Activated CD8-positive, alpha-beta memory T cell treated with anti-CD3 and anti-CD28 coated beads, Interleukin-2, amount 10 ng/mL, durations not matched to agents 7 days and 5 days (primary cell): ENCODE measurements around the gene TBXT. TPM values are rescaled to one million over a fixed set of nuclear protein-coding genes. Genes with fewer than 3 reads are reported as not detected.
"Not testable (repeated sequence)": the region's sequence is repeated elsewhere in the genome, so short reads cannot be mapped to it uniquely, and the experiment has no call there.

Experiments
- ATAC-seq: fragments of 150-1000 bp; cut with Tn5 transposase; one replicate; pipeline ENCODE4 v1.10.0; 2021; ENCODE audit warnings: moderate library complexity
- CTCF ChIA-PET: fragments of 350-600 bp; sonication (Branson Sonifier 250); formaldehyde crosslinking; loops from one replicate; lab custom pipeline; 2021; ENCODE audit warnings: antibody characterized with exemption; lab: Charles Lee
- DNase-seq: peaks from one replicate; pipeline ENCODE4 v3.0.0-alpha.2; 2020
- H3K27ac Mint-ChIP-seq: one replicate; pipeline ENCODE4 v1.8.0; 2021; ENCODE audit warnings: mild to moderate bottlenecking, mixed read lengths
- H3K27me3 Mint-ChIP-seq: one replicate; pipeline ENCODE4 v1.8.0; 2021; ENCODE audit warnings: mixed read lengths
- H3K36me3 Mint-ChIP-seq: one replicate; pipeline ENCODE4 v1.8.0; 2021; ENCODE audit warnings: mild to moderate bottlenecking, mixed read lengths
- H3K4me1 Mint-ChIP-seq: one replicate; pipeline ENCODE4 v1.8.0; 2021; ENCODE audit warnings: mixed read lengths
- H3K4me3 Mint-ChIP-seq: one replicate; pipeline ENCODE4 v1.8.0; 2021; ENCODE audit warnings: mild to moderate bottlenecking, moderate library complexity, mixed read lengths
- H3K9me3 Mint-ChIP-seq: one replicate; pipeline ENCODE4 v1.8.0; 2022; ENCODE audit warnings: low read depth, mixed read lengths
- total RNA-seq, 2 experiments: library from RNA; stranded (reverse); gene quantifications; one replicate each; pipeline ENCODE4 v1.2.3, GENCODE V29; 2021

TBXT gene
- total RNA-seq, 2 experiments from 2014 or later = not detected

DNA sequence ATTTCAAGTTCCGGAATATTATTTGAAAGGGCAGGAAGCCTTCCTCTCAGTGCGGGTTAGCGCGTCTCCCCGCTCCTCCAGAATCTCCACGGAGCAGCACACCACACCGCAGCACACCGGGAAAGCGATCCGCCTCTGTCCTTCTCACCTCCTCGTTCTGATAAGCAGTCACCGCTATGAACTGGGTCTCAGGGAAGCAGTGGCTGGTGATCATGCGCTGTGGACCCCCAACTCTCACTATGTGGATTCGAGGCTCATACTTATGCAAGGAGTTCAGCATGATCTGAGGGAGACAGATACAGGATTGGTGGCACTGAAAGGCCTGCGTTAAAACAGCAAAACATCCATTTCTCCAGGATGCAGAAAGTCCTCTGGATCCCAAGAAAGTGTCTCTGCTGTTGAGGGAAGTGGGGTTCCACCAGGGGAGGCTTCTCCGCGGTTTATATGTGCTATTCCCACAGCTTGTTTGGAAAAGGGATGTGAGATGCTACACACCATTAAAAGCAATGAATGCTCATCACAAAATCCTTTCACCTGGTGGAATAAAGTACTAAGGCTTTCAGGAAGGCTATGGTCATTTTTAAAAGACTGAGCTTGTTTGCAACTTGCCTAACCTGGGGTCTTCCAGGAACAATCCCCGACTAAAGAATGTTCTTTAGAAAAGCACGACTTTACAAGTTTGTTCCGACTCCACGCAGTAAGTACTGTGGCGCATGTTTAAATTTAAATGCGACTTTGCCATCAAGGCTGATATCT, 1.9 kb downstream of the TBXT start:
- H3K4me1 Mint-ChIP-seq = peaks cover 6% of the 10 kb centered on the region
- no peak overlapping the region for H3K27ac Mint-ChIP-seq
- no peaks in the 10 kb centered on the region for H3K36me3 Mint-ChIP-seq
- no peak overlapping the region for H3K4me3 Mint-ChIP-seq
- DNase-seq (no peak), ATAC-seq (no peak)
- CTCF ChIA-PET = no interaction called here
- peaks cover 66% of the 10 kb centered on the region for H3K27me3 Mint-ChIP-seq
- H3K9me3 Mint-ChIP-seq = no peaks in the 10 kb centered on the region

DNA sequence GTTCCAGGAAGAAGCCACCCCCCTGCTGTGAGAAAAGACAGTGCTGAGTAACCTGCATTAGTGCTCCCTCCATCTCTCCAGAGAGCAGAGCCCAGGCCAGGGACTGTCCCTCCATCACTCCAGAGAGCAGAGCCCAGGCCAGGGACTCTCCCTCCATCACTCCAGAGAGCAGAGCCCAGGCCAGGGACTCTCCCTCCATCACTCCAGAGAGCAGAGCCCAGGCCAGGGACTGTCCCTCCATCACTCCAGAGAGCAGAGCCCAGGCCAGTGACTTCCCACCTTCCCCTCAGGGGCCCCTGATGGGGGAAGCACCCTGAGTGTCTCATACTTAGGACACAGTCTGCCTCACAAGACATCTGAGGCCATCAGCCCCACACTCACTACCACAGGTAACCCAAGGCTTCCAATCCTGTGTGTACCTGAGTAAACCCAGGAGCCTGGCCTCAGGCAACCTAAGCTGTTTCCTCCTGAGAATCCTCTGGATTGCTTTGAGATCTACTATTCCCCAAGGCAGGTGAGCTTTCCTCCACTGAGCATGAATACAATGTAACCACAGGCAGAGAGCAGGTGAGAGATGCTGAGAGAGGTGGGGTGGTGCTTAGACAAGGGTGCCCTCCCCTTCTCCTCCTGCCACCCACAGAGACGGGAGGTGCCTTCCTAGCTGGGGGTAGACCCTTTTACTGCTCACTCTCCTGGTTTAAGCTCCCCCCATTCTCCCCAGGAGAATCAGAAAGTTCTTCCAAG, 4.9 kb downstream of the TBXT start:
- Mint-ChIP-seq H3K9me3 (no peaks in the 10 kb centered on the region), H3K27ac (no peak overlapping the region), H3K27me3 (peaks cover 51% of the 10 kb centered on the region), H3K36me3 (no peaks in the 10 kb centered on the region), H3K4me3 (no peak overlapping the region), H3K4me1 (no peaks in the 10 kb centered on the region)
- CTCF ChIA-PET = no interaction called here
- ATAC-seq (no peak), DNase-seq (no peak)

DNA sequence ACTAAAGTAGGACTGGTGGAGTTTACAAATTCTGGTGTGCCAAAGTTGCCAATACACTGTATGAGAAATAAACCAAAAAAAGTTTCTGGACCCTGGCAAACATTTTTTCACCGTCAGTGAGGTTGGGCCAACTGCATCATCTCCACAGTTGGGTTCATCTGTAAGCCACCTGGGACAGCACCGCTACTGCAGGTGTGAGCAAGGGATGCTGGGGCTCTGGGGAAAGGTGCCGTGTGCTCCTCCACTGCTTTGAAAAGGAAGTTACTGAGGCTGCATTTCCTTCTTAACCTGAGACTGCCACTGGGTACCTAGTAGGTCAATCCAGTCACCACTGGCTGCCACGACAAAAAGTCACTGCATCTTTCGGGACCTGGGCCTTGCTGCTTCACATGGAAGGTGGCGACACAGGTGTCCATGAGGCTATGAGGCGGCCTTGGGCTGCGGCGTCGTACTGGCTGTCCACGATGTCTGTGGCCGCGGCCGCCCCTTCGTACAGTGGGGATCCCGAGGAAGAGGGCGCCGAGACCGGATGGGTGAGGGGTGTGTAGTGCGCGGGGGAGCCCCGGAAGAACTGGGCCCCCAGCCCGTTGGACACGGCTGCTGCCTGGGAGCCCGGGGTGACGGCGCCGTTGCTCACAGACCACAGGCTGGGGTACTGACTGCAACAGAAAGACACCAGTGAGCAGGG, 9.6 kb downstream of the TBXT start:
- Mint-ChIP-seq H3K4me3 (no peak overlapping the region), H3K27ac (no peak overlapping the region), H3K36me3 (no peaks in the 10 kb centered on the region), H3K9me3 (no peaks in the 10 kb centered on the region), H3K4me1 (no peaks in the 10 kb centered on the region), H3K27me3 (peaks cover 15% of the 10 kb centered on the region)
- no peak for DNase-seq
- no peak for ATAC-seq
- CTCF ChIA-PET = no interaction called here

DNA sequence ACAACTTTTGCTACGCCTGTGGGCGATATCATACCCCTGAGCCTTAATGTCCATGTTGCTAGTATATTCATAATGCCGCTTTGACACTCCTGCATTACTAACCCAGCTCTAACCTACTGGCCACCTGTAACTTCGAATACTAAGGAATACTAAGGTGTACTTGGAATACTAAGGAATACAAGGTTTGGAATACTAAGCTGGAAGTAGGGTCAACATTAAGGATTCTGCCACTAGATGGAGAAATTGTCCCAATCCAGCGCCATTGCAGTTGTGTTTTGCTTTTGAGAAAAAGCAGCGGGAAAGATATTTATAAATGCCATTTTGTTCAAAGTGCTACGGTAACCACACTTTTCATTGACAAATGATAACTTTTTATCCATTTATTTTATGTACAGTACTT, 10.7 kb downstream of the TBXT start:
- Mint-ChIP-seq H3K36me3 (no peaks in the 10 kb centered on the region), H3K4me3 (no peak overlapping the region), H3K4me1 (no peaks in the 10 kb centered on the region), H3K9me3 (no peaks in the 10 kb centered on the region), H3K27me3 (peaks cover 12% of the 10 kb centered on the region), H3K27ac (no peak overlapping the region)
- DNase-seq (no peak), ATAC-seq (no peak)
- CTCF ChIA-PET = no interaction called here

- no peak for DNase-seq
- Mint-ChIP-seq H3K36me3 (no peaks in the 10 kb centered on the region), H3K27ac (no peak overlapping the region), H3K4me1 (no peaks in the 10 kb centered on the region), H3K4me3 (no peak overlapping the region), H3K27me3 (peaks cover 7% of the 10 kb centered on the region), H3K9me3 (peaks cover 2% of the 10 kb centered on the region)
- no peak for ATAC-seq
- CTCF ChIA-PET = no interaction called here
Observed at GRCh38 chr6:166153966-166154365, 13.7 kb downstream of the TBXT start.

DNA sequence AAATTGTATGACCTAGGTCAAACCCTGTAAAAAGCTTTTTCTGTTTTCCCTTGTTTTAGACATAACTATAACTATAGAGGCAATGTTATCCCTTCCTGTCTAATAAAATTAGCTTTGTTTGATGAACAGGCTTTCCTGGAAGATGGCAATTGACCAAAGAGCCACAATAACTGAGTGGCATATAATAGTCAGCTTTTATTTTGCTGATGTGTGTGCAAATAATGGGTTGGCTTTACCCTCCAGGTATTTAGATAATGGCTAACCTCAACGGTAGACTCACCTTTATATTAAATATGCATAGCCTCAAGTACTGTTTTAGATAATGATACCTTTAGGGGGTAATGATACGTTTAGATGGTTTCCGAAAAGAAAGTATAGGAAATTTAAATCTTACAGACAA, 15.0 kb downstream of the TBXT start:
- CTCF ChIA-PET = no interaction called here
- H3K4me3 Mint-ChIP-seq = no peak overlapping the region
- no peaks in the 10 kb centered on the region for H3K4me1 Mint-ChIP-seq
- peaks cover 2% of the 10 kb centered on the region for H3K9me3 Mint-ChIP-seq
- no peak overlapping the region for H3K27ac Mint-ChIP-seq
- DNase-seq = no peak
- no peaks in the 10 kb centered on the region for H3K36me3 Mint-ChIP-seq
- peaks cover 2% of the 10 kb centered on the region for H3K27me3 Mint-ChIP-seq
- ATAC-seq = no peak

- Mint-ChIP-seq H3K4me3 (no peak overlapping the region), H3K27ac (no peak overlapping the region), H3K9me3 (peaks cover 2% of the 10 kb centered on the region), H3K27me3 (peaks cover 1% of the 10 kb centered on the region), H3K36me3 (no peaks in the 10 kb centered on the region), H3K4me1 (no peaks in the 10 kb centered on the region)
- DNase-seq (no peak), ATAC-seq (no peak)
- CTCF ChIA-PET = no interaction called here
Observed at GRCh38 chr6:166151798-166152197, 15.9 kb downstream of the TBXT start.

- H3K36me3 Mint-ChIP-seq = no peaks in the 10 kb centered on the region
- CTCF ChIA-PET = no interaction called here
- no peak for ATAC-seq
Observed at GRCh38 chr6:166145751-166146150, 21.9 kb downstream of the TBXT start.

DNA sequence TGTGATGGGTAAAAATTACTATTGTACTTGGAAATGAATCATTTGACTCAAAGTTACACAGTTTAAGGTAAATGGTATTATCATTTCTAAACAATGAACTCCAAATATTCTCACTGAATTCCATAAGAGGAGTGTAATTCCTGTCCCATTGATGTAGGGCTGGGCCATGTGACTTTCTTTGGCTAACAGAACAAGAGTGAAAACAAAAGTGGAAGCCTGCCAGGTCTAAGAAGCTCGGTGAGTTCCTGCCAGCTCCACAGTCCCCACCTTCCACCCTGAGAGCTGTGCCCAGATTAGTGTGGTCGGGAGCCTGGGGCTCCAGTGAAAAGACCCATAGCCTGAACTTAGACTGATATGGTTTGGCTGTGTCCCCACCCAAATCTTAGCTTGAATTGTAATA, 24.6 kb downstream of the TBXT start:
- H3K9me3 Mint-ChIP-seq = no peaks in the 10 kb centered on the region
- no peaks in the 10 kb centered on the region for H3K4me1 Mint-ChIP-seq
- no peak for ATAC-seq
- no peak for DNase-seq
- H3K36me3 Mint-ChIP-seq = no peaks in the 10 kb centered on the region
- CTCF ChIA-PET = no interaction called here
- no peak overlapping the region for H3K27ac Mint-ChIP-seq
- H3K27me3 Mint-ChIP-seq = peaks cover 13% of the 10 kb centered on the region
- H3K4me3 Mint-ChIP-seq = no peak overlapping the region

More at GRCh38 chr6:166145751-166146150, 21.9 kb downstream of the TBXT start:
- Mint-ChIP-seq H3K4me1 (no peaks in the 10 kb centered on the region), H3K27me3 (peaks cover 13% of the 10 kb centered on the region), H3K4me3 (no peak overlapping the region), H3K27ac (no peak overlapping the region), H3K9me3 (no peaks in the 10 kb centered on the region)
- DNase-seq = no peak

- Mint-ChIP-seq H3K36me3 (no peaks in the 10 kb centered on the region), H3K4me3 (no peak overlapping the region), H3K9me3 (no peaks in the 10 kb centered on the region), H3K27me3 (peaks cover 19% of the 10 kb centered on the region), H3K4me1 (no peaks in the 10 kb centered on the region), H3K27ac (no peak overlapping the region)
- ATAC-seq (no peak), DNase-seq (no peak)
- CTCF ChIA-PET = no interaction called here
Observed at GRCh38 chr6:166127624-166128472, 39.8 kb downstream of the TBXT start.

GRCh38 chr6:166123115-166123514, 44.5 kb downstream of the TBXT start:
- H3K27me3 Mint-ChIP-seq, DNase-seq, ATAC-seq, H3K27ac Mint-ChIP-seq, H3K9me3 Mint-ChIP-seq, CTCF ChIA-PET, H3K36me3 Mint-ChIP-seq, H3K4me3 Mint-ChIP-seq, H3K4me1 Mint-ChIP-seq: not testable (repeated sequence)

DNA sequence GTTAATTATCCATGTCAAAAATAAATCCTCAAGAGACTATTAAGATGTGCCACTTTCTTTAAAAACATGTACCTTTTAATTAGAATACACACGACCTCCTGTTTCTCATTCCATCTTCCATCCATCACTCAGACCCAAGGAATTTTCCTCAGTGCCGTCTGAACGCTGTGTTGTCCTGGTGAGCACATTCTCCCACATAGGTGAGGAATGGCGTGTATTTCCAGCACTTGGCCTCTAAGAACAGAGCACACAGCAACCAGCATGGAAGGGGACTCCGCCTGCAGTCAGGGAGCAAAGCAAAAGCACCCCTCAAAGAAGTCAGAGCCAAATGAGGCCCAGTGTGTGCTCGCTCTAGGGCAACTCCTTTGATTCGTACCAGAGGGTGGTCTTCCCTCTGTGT, 45.9 kb downstream of the TBXT start:
- H3K4me1 Mint-ChIP-seq = no peaks in the 10 kb centered on the region
- H3K27me3 Mint-ChIP-seq = no peaks in the 10 kb centered on the region
- no peaks in the 10 kb centered on the region for H3K36me3 Mint-ChIP-seq
- CTCF ChIA-PET = no interaction called here
- no peak overlapping the region for H3K27ac Mint-ChIP-seq
- H3K9me3 Mint-ChIP-seq = no peaks in the 10 kb centered on the region
- ATAC-seq (no peak), DNase-seq (no peak)
- H3K4me3 Mint-ChIP-seq = no peak overlapping the region
